HEK293 (cell line): Measurements from ENCODE around the gene OR2T10.

ENCODE experiments used
- BCL11A ChIP-seq: fragments of 450-650 bp; formaldehyde crosslinking; IDR thresholded peaks from 2 replicates; pipeline ENCODE4 v1.5.1; 2016; ENCODE audit warnings: low read depth, missing biosample characterization, missing genetic modification characterization
- ZFP41 ChIP-seq: fragments of 450-650 bp; formaldehyde crosslinking; IDR thresholded peaks from 2 replicates; pipeline ENCODE4 v1.5.1; 2016; ENCODE audit warnings: missing biosample characterization, missing genetic modification characterization, borderline replicate concordance
- ZNF274 ChIP-seq, 2 experiments: fragments of 200-500 bp in 1 of 2; fragments of 450-650 bp in 1 of 2; sonication (Bioruptor generic) in 1 of 2; formaldehyde crosslinking in 1 of 2; IDR thresholded peaks; 2 replicates each; pipeline versions ENCODE4 v1.5.1 to v1.6.1; 2014 to 2016; ENCODE audit warnings: borderline replicate concordance in 1 of 2, inconsistent platforms in 1 of 2, low read length in 1 of 2, missing biosample characterization in 1 of 2, missing genetic modification characterization in 1 of 2
- ZNF548 ChIP-seq: fragments of 450-650 bp; formaldehyde crosslinking; IDR thresholded peaks from 2 replicates; pipeline ENCODE4 v1.5.1; 2016; ENCODE audit warnings: missing biosample characterization, missing genetic modification characterization
- ZNF629 ChIP-seq: fragments of 450-650 bp; formaldehyde crosslinking; IDR thresholded peaks from 2 replicates; pipeline ENCODE4 v1.5.1; 2017; ENCODE audit warnings: missing biosample characterization, missing genetic modification characterization
- TF ChIP-seq, protein P1 (sequence below): fragments of 450-650 bp; formaldehyde crosslinking; IDR thresholded peaks from 2 replicates; pipeline ENCODE4 v1.5.1; 2016; ENCODE audit warnings: missing biosample characterization, missing genetic modification characterization
- TF ChIP-seq, protein P2 (sequence below): fragments of 450-650 bp; formaldehyde crosslinking; IDR thresholded peaks from 2 replicates; pipeline ENCODE4 v1.5.1; 2016; ENCODE audit warnings: missing biosample characterization, missing genetic modification characterization
- TF ChIP-seq, protein P3 (sequence below): fragments of 450-650 bp; formaldehyde crosslinking; IDR thresholded peaks from 2 replicates; pipeline ENCODE4 v1.5.1; 2016; ENCODE audit warnings: missing biosample characterization, missing genetic modification characterization, low read depth
- TF ChIP-seq, protein P4 (sequence below): fragments of 450-650 bp; formaldehyde crosslinking; IDR thresholded peaks from 2 replicates; pipeline ENCODE4 v1.5.1; 2016; ENCODE audit warnings: missing biosample characterization, missing genetic modification characterization
- TF ChIP-seq, protein P5 (sequence below): fragments of 450-650 bp; formaldehyde crosslinking; IDR thresholded peaks from 2 replicates; pipeline ENCODE4 v1.5.1; 2016; ENCODE audit warnings: missing biosample characterization, missing genetic modification characterization
- TF ChIP-seq, protein P6 (sequence below): fragments of 450-650 bp; formaldehyde crosslinking; IDR thresholded peaks from 2 replicates; pipeline ENCODE4 v1.5.1; 2017; ENCODE audit warnings: missing biosample characterization, missing genetic modification characterization
- TF ChIP-seq, protein P7 (sequence below): fragments of 450-650 bp; formaldehyde crosslinking; IDR thresholded peaks from 2 replicates; pipeline ENCODE4 v1.5.1; 2016; ENCODE audit warnings: missing biosample characterization, missing genetic modification characterization

DNA sequence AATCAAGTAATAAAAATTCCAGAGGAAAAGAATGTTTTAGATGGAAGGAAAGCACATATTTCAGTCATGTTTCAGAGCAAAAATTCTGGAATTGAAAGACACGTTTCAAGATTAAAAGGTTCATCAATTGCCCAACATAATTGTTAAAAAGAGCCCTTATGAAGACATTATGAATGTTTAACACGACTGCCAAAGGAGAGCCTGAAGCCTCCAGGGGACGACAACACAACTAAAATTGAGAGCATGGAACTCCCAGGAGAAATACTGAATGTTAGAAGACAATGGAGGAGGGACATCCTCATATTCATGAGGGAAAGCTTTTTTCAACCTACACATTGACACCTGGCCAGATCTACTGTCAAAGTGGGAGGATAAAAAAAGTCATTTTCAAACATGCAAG lies 21.4 kb upstream of the OR2T10 start:
- no peak for TF ChIP-seq BCL11A (tag by site-specific recombination)
- TF ChIP-seq, protein P1, sequence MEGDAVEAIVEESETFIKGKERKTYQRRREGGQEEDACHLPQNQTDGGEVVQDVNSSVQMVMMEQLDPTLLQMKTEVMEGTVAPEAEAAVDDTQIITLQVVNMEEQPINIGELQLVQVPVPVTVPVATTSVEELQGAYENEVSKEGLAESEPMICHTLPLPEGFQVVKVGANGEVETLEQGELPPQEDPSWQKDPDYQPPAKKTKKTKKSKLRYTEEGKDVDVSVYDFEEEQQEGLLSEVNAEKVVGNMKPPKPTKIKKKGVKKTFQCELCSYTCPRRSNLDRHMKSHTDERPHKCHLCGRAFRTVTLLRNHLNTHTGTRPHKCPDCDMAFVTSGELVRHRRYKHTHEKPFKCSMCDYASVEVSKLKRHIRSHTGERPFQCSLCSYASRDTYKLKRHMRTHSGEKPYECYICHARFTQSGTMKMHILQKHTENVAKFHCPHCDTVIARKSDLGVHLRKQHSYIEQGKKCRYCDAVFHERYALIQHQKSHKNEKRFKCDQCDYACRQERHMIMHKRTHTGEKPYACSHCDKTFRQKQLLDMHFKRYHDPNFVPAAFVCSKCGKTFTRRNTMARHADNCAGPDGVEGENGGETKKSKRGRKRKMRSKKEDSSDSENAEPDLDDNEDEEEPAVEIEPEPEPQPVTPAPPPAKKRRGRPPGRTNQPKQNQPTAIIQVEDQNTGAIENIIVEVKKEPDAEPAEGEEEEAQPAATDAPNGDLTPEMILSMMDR (tag by site-specific recombination) = no peak
- TF ChIP-seq, protein P2, sequence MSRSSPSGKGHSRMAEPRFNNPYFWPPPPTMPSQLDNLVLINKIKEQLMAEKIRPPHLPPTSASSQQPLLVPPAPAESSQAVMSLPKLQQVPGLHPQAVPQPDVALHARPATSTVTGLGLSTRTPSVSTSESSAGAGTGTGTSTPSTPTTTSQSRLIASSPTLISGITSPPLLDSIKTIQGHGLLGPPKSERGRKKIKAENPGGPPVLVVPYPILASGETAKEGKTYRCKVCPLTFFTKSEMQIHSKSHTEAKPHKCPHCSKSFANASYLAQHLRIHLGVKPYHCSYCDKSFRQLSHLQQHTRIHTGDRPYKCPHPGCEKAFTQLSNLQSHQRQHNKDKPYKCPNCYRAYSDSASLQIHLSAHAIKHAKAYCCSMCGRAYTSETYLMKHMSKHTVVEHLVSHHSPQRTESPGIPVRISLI = no peak
- TF ChIP-seq, protein P3, sequence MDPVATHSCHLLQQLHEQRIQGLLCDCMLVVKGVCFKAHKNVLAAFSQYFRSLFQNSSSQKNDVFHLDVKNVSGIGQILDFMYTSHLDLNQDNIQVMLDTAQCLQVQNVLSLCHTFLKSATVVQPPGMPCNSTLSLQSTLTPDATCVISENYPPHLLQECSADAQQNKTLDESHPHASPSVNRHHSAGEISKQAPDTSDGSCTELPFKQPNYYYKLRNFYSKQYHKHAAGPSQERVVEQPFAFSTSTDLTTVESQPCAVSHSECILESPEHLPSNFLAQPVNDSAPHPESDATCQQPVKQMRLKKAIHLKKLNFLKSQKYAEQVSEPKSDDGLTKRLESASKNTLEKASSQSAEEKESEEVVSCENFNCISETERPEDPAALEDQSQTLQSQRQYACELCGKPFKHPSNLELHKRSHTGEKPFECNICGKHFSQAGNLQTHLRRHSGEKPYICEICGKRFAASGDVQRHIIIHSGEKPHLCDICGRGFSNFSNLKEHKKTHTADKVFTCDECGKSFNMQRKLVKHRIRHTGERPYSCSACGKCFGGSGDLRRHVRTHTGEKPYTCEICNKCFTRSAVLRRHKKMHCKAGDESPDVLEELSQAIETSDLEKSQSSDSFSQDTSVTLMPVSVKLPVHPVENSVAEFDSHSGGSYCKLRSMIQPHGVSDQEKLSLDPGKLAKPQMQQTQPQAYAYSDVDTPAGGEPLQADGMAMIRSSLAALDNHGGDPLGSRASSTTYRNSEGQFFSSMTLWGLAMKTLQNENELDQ = no peak
- TF ChIP-seq, protein P4, sequence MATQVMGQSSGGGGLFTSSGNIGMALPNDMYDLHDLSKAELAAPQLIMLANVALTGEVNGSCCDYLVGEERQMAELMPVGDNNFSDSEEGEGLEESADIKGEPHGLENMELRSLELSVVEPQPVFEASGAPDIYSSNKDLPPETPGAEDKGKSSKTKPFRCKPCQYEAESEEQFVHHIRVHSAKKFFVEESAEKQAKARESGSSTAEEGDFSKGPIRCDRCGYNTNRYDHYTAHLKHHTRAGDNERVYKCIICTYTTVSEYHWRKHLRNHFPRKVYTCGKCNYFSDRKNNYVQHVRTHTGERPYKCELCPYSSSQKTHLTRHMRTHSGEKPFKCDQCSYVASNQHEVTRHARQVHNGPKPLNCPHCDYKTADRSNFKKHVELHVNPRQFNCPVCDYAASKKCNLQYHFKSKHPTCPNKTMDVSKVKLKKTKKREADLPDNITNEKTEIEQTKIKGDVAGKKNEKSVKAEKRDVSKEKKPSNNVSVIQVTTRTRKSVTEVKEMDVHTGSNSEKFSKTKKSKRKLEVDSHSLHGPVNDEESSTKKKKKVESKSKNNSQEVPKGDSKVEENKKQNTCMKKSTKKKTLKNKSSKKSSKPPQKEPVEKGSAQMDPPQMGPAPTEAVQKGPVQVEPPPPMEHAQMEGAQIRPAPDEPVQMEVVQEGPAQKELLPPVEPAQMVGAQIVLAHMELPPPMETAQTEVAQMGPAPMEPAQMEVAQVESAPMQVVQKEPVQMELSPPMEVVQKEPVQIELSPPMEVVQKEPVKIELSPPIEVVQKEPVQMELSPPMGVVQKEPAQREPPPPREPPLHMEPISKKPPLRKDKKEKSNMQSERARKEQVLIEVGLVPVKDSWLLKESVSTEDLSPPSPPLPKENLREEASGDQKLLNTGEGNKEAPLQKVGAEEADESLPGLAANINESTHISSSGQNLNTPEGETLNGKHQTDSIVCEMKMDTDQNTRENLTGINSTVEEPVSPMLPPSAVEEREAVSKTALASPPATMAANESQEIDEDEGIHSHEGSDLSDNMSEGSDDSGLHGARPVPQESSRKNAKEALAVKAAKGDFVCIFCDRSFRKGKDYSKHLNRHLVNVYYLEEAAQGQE (tag by site-specific recombination) = no peak
- TF ChIP-seq ZNF629 (tag by site-specific recombination) = no peak
- no peak for TF ChIP-seq ZFP41 (tag by site-specific recombination)
- no peak for TF ChIP-seq ZNF548 (tag by site-specific recombination)
- TF ChIP-seq ZNF274 (IDR thresholded peaks at IDR 0.05; ENCODE audit: low read length) = no peak
- no peak for TF ChIP-seq ZNF274 (tag by site-specific recombination; IDR thresholded peaks at IDR 0.05; ENCODE audit: borderline replicate concordance)
- TF ChIP-seq, protein P5, sequence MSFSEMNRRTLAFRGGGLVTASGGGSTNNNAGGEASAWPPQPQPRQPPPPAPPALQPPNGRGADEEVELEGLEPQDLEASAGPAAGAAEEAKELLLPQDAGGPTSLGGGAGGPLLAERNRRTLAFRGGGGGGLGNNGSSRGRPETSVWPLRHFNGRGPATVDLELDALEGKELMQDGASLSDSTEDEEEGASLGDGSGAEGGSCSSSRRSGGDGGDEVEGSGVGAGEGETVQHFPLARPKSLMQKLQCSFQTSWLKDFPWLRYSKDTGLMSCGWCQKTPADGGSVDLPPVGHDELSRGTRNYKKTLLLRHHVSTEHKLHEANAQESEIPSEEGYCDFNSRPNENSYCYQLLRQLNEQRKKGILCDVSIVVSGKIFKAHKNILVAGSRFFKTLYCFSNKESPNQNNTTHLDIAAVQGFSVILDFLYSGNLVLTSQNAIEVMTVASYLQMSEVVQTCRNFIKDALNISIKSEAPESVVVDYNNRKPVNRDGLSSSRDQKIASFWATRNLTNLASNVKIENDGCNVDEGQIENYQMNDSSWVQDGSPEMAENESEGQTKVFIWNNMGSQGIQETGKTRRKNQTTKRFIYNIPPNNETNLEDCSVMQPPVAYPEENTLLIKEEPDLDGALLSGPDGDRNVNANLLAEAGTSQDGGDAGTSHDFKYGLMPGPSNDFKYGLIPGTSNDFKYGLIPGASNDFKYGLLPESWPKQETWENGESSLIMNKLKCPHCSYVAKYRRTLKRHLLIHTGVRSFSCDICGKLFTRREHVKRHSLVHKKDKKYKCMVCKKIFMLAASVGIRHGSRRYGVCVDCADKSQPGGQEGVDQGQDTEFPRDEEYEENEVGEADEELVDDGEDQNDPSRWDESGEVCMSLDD (tag by site-specific recombination) = no peak
- TF ChIP-seq, protein P6, sequence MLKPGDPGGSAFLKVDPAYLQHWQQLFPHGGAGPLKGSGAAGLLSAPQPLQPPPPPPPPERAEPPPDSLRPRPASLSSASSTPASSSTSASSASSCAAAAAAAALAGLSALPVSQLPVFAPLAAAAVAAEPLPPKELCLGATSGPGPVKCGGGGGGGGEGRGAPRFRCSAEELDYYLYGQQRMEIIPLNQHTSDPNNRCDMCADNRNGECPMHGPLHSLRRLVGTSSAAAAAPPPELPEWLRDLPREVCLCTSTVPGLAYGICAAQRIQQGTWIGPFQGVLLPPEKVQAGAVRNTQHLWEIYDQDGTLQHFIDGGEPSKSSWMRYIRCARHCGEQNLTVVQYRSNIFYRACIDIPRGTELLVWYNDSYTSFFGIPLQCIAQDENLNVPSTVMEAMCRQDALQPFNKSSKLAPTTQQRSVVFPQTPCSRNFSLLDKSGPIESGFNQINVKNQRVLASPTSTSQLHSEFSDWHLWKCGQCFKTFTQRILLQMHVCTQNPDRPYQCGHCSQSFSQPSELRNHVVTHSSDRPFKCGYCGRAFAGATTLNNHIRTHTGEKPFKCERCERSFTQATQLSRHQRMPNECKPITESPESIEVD (tag by site-specific recombination) = no peak
- TF ChIP-seq, protein P7, sequence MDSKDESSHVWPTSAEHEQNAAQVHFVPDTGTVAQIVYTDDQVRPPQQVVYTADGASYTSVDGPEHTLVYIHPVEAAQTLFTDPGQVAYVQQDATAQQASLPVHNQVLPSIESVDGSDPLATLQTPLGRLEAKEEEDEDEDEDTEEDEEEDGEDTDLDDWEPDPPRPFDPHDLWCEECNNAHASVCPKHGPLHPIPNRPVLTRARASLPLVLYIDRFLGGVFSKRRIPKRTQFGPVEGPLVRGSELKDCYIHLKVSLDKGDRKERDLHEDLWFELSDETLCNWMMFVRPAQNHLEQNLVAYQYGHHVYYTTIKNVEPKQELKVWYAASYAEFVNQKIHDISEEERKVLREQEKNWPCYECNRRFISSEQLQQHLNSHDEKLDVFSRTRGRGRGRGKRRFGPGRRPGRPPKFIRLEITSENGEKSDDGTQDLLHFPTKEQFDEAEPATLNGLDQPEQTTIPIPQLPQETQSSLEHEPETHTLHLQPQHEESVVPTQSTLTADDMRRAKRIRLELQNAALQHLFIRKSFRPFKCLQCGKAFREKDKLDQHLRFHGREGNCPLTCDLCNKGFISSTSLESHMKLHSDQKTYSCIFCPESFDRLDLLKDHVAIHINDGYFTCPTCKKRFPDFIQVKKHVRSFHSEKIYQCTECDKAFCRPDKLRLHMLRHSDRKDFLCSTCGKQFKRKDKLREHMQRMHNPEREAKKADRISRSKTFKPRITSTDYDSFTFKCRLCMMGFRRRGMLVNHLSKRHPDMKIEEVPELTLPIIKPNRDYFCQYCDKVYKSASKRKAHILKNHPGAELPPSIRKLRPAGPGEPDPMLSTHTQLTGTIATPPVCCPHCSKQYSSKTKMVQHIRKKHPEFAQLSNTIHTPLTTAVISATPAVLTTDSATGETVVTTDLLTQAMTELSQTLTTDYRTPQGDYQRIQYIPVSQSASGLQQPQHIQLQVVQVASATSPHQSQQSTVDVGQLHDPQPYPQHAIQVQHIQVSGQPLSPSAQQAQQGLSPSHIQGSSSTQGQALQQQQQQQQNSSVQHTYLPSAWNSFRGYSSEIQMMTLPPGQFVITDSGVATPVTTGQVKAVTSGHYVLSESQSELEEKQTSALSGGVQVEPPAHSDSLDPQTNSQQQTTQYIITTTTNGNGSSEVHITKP (tag by site-specific recombination) = no peak
